Mesothelial cell of epicardium (in vitro differentiated cells): ENCODE results near the gene SPDL1. TPM values are rescaled to one million over a fixed set of nuclear protein-coding genes. Genes with fewer than 3 reads are reported as not detected.

Experiments
- DNase-seq, 2 experiments: peaks; one replicate each; pipeline ENCODE4 v3.0.0; 2021; ENCODE audit warnings: low spot score in 2 of 2; ENCODE audit not compliant: unreplicated experiment in 2 of 2
- H3K27ac Mint-ChIP-seq: 2 replicates; pipeline ENCODE4 v1.8.0; 2021; ENCODE audit warnings: mixed read lengths
- H3K27me3 Mint-ChIP-seq: 2 replicates; pipeline ENCODE4 v1.8.0; 2021; ENCODE audit warnings: low read depth, mixed read lengths
- H3K36me3 Mint-ChIP-seq: 2 replicates; pipeline ENCODE4 v1.8.0; 2021; ENCODE audit warnings: mixed read lengths
- H3K4me1 Mint-ChIP-seq: 2 replicates; pipeline ENCODE4 v1.8.0; 2021; ENCODE audit warnings: mixed read lengths
- H3K4me3 Mint-ChIP-seq: 2 replicates; pipeline ENCODE4 v1.8.0; 2021; ENCODE audit warnings: mild to moderate bottlenecking, moderate library complexity, mixed read lengths
- H3K9me3 Mint-ChIP-seq: 2 replicates; pipeline ENCODE4 v1.8.0; 2021; ENCODE audit warnings: mixed read lengths
- CTCF ChIP-seq: fragments of 200-600 bp; sonication (generic); IDR thresholded peaks from one replicate; pipeline ENCODE4 v1.5.0; 2021; ENCODE audit warnings: antibody characterized with exemption; ENCODE audit not compliant: unreplicated experiment
- total RNA-seq: library from RNA; stranded (reverse); gene quantifications from 3 replicates; pipeline ENCODE4 v1.2.1, GENCODE V29; 2021

Gene SPDL1
- total RNA-seq, 1 donor from 2014 or later: 22.6 TPM

- DNase-seq: no peak
- Mint-ChIP-seq H3K4me1 (no peaks in the 10 kb centered on the region), H3K36me3 (no peaks in the 10 kb centered on the region), H3K27me3 (peaks cover 33% of the 10 kb centered on the region), H3K27ac (no peak overlapping the region), H3K4me3 (no peak overlapping the region), H3K9me3 (peaks cover 4% of the 10 kb centered on the region)
- TF ChIP-seq CTCF: no peak
These were observed 44.0 kb downstream of the SPDL1 start for GRCh38 chr5:169627551-169627950.

- Mint-ChIP-seq H3K4me1 (no peaks in the 10 kb centered on the region), H3K4me3 (no peak overlapping the region), H3K27ac (no peak overlapping the region), H3K9me3 (peaks cover 3% of the 10 kb centered on the region), H3K27me3 (peaks cover 43% of the 10 kb centered on the region), H3K36me3 (no peaks in the 10 kb centered on the region)
- DNase-seq: no peak
- no peak for TF ChIP-seq CTCF
These were observed 45.3 kb downstream of the SPDL1 start for GRCh38 chr5:169628892-169629291.

- no peaks in the 10 kb centered on the region for H3K4me1 Mint-ChIP-seq
- H3K27me3 Mint-ChIP-seq: peaks cover 41% of the 10 kb centered on the region
- TF ChIP-seq CTCF: no peak
- H3K27ac Mint-ChIP-seq: no peak overlapping the region
- no peak overlapping the region for H3K4me3 Mint-ChIP-seq
- H3K36me3 Mint-ChIP-seq: no peaks in the 10 kb centered on the region
- H3K9me3 Mint-ChIP-seq: peaks cover 11% of the 10 kb centered on the region
- no peak for DNase-seq
These were observed 46.4 kb downstream of the SPDL1 start for GRCh38 chr5:169629847-169630548.

- no peak for DNase-seq
- Mint-ChIP-seq H3K4me3 (no peak overlapping the region), H3K27ac (no peak overlapping the region), H3K9me3 (peaks cover 14% of the 10 kb centered on the region), H3K36me3 (no peaks in the 10 kb centered on the region), H3K27me3 (peaks cover 49% of the 10 kb centered on the region), H3K4me1 (no peaks in the 10 kb centered on the region)
- TF ChIP-seq CTCF: no peak
These were observed 47.8 kb downstream of the SPDL1 start for GRCh38 chr5:169631360-169631759.

GRCh38 chr5:169632946-169633345 lies 49.4 kb downstream of the SPDL1 start:
- no peak for TF ChIP-seq CTCF
- DNase-seq: no peak
- Mint-ChIP-seq H3K9me3 (peaks cover 14% of the 10 kb centered on the region), H3K27ac (no peak overlapping the region), H3K27me3 (peaks cover 63% of the 10 kb centered on the region), H3K4me1 (no peaks in the 10 kb centered on the region), H3K4me3 (no peak overlapping the region), H3K36me3 (no peaks in the 10 kb centered on the region)
